HCT116 (cell line): ENCODE results near the gene CCDC195.

Source experiments
- EGR1 ChIP-seq: IDR thresholded peaks from 2 replicates; pipeline ENCODE4 v1.6.1; 2012; ENCODE audit warnings: low read depth
- EZH2 ChIP-seq: fragments of 200-600 bp; sonication (generic); IDR thresholded peaks from 2 replicates; pipeline ENCODE4 v1.6.1; 2017; ENCODE audit warnings: antibody characterized with exemption, mixed run types
- POLR2A ChIP-seq: IDR thresholded peaks from 2 replicates; pipeline ENCODE4 v1.7.0; 2011; ENCODE audit warnings: borderline replicate concordance; ENCODE audit not compliant: insufficient read depth, insufficient read length; ENCODE audit errors: extremely low read depth
- POLR2AphosphoS5 ChIP-seq: IDR thresholded peaks from 2 replicates; pipeline ENCODE4 v1.6.1; 2011; ENCODE audit warnings: mild to moderate bottlenecking, low read depth, low read length, moderate library complexity
- SP1 ChIP-seq: IDR thresholded peaks from 2 replicates; pipeline ENCODE4 v1.6.1; 2012; ENCODE audit warnings: low read depth
- YY1 ChIP-seq: IDR thresholded peaks from 2 replicates; pipeline ENCODE4 v1.6.1; 2011; ENCODE audit warnings: low read length, low read depth, moderate library complexity, mild to moderate bottlenecking; ENCODE audit not compliant: insufficient replicate concordance; ENCODE audit errors: extremely low read depth
- ZNF274 ChIP-seq: fragments of 200-500 bp; sonication (Bioruptor generic); IDR thresholded peaks from 2 replicates; pipeline ENCODE4 v1.6.1; 2014; ENCODE audit warnings: mild to moderate bottlenecking, low read depth, low read length, inconsistent platforms
- TF ChIP-seq, protein P1 (sequence below), 3 experiments: fragments of 200-600 bp in 1 of 3; sonication (generic) in 1 of 3; IDR thresholded peaks in 2 of 3; conservative IDR thresholded peaks in 1 of 3; 2 replicates each; pipeline ENCODE4 v1.5.1; 2012 to 2017; ENCODE audit warnings: low read depth in 2 of 3, low read length in 2 of 3, antibody characterized with exemption in 1 of 3, borderline replicate concordance in 1 of 3, control low read depth in 1 of 3, mild to moderate bottlenecking in 1 of 3, mixed read lengths in 1 of 3, mixed run types in 1 of 3, moderate library complexity in 1 of 3; ENCODE audit not compliant: insufficient read depth in 1 of 3
- TF ChIP-seq, protein P2 (sequence below): IDR thresholded peaks from 2 replicates; pipeline ENCODE4 v1.6.1; 2012; ENCODE audit warnings: low read depth
- TF ChIP-seq, protein P3 (sequence below): IDR thresholded peaks from 2 replicates; pipeline ENCODE4 v1.6.1; 2012

DNA sequence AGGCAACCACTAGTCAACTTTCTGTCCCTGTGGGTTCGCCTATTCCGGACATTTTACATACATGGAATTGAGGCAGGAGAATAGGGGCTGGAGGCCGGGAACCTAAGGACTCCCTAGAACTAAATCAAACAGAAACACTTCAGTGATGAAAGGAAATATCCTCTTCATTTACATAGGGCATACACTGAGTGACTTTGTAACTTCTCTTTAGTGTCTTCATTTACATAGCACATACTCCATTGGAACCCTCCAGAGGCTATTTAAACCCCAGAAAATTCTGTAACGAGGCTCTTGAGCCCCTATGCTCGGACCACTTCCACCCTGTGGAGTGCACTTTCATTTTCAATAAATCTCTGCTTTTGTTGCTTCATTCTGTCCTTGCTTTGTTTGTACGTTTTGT lies 56.5 kb downstream of the CCDC195 start:
- TF ChIP-seq, protein P1, sequence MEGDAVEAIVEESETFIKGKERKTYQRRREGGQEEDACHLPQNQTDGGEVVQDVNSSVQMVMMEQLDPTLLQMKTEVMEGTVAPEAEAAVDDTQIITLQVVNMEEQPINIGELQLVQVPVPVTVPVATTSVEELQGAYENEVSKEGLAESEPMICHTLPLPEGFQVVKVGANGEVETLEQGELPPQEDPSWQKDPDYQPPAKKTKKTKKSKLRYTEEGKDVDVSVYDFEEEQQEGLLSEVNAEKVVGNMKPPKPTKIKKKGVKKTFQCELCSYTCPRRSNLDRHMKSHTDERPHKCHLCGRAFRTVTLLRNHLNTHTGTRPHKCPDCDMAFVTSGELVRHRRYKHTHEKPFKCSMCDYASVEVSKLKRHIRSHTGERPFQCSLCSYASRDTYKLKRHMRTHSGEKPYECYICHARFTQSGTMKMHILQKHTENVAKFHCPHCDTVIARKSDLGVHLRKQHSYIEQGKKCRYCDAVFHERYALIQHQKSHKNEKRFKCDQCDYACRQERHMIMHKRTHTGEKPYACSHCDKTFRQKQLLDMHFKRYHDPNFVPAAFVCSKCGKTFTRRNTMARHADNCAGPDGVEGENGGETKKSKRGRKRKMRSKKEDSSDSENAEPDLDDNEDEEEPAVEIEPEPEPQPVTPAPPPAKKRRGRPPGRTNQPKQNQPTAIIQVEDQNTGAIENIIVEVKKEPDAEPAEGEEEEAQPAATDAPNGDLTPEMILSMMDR (IDR thresholded peaks at IDR 0.05 in 2 of 3, conservative IDR thresholded peaks at IDR 0.05 in 1 of 3; ENCODE audit: borderline replicate concordance in 1 of 3, insufficient read depth in 1 of 3, low read depth in 2 of 3, low read length in 2 of 3): no peak
- TF ChIP-seq POLR2A (no peak), POLR2AphosphoS5 (no peak), EGR1 (no peak), SP1 (no peak), EZH2 (no peak), ZNF274 (no peak), YY1 (no peak)
- TF ChIP-seq, protein P2, sequence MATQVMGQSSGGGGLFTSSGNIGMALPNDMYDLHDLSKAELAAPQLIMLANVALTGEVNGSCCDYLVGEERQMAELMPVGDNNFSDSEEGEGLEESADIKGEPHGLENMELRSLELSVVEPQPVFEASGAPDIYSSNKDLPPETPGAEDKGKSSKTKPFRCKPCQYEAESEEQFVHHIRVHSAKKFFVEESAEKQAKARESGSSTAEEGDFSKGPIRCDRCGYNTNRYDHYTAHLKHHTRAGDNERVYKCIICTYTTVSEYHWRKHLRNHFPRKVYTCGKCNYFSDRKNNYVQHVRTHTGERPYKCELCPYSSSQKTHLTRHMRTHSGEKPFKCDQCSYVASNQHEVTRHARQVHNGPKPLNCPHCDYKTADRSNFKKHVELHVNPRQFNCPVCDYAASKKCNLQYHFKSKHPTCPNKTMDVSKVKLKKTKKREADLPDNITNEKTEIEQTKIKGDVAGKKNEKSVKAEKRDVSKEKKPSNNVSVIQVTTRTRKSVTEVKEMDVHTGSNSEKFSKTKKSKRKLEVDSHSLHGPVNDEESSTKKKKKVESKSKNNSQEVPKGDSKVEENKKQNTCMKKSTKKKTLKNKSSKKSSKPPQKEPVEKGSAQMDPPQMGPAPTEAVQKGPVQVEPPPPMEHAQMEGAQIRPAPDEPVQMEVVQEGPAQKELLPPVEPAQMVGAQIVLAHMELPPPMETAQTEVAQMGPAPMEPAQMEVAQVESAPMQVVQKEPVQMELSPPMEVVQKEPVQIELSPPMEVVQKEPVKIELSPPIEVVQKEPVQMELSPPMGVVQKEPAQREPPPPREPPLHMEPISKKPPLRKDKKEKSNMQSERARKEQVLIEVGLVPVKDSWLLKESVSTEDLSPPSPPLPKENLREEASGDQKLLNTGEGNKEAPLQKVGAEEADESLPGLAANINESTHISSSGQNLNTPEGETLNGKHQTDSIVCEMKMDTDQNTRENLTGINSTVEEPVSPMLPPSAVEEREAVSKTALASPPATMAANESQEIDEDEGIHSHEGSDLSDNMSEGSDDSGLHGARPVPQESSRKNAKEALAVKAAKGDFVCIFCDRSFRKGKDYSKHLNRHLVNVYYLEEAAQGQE: no peak
- TF ChIP-seq, protein P3, sequence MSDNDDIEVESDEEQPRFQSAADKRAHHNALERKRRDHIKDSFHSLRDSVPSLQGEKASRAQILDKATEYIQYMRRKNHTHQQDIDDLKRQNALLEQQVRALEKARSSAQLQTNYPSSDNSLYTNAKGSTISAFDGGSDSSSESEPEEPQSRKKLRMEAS: no peak
